ENCODE measurements around the gene ACTR1A.
"Not testable (repeated sequence)": the region's sequence is repeated elsewhere in the genome, so short reads cannot be mapped to it uniquely, and the experiment has no call there.

ACTR1A gene

GRCh38 chr10:102458656-102459055, 43.9 kb downstream of the ACTR1A start:
- Mint-ChIP-seq H3K9me3 (ENCODE audit: low read depth) (no peaks in the 10 kb centered on the region), H3K27ac (no peak overlapping the region), H3K36me3 (no peaks in the 10 kb centered on the region), H3K27me3 (no peaks in the 10 kb centered on the region), H3K4me3 (peak overlapping the region; percentile 9), H3K4me1 (ENCODE audit: low read depth) (peaks cover 32% of the 10 kb centered on the region)

- Mint-ChIP-seq H3K4me1 (ENCODE audit: low read depth) (peaks cover 32% of the 10 kb centered on the region), H3K36me3 (peaks cover 4% of the 10 kb centered on the region), H3K9me3 (ENCODE audit: low read depth) (no peaks in the 10 kb centered on the region), H3K27ac (peak overlapping the region; percentile 78), H3K27me3 (no peaks in the 10 kb centered on the region), H3K4me3 (no peak overlapping the region)
Measured at GRCh38 chr10:102457591-102458150, 44.8 kb downstream of the ACTR1A start.

GRCh38 chr10:102455893-102456471, 46.5 kb downstream of the ACTR1A start:
- no peaks in the 10 kb centered on the region for H3K27me3 Mint-ChIP-seq
- no peaks in the 10 kb centered on the region for H3K9me3 Mint-ChIP-seq (ENCODE audit: low read depth)
- H3K36me3 Mint-ChIP-seq: peaks cover 4% of the 10 kb centered on the region
- H3K4me1 Mint-ChIP-seq (ENCODE audit: low read depth): peaks cover 27% of the 10 kb centered on the region
- H3K27ac Mint-ChIP-seq: no peak overlapping the region
- no peak overlapping the region for H3K4me3 Mint-ChIP-seq

- H3K27ac Mint-ChIP-seq: peak overlapping the region; percentile 59
- H3K27me3 Mint-ChIP-seq; H3K4me3 Mint-ChIP-seq; H3K9me3 Mint-ChIP-seq (ENCODE audit: low read depth); H3K36me3 Mint-ChIP-seq: not testable (repeated sequence)
- H3K4me1 Mint-ChIP-seq (ENCODE audit: low read depth): peaks cover 22% of the 10 kb centered on the region
Measured at GRCh38 chr10:102454662-102455487, 47.6 kb downstream of the ACTR1A start.

- no peaks in the 10 kb centered on the region for H3K27me3 Mint-ChIP-seq
- peaks cover 4% of the 10 kb centered on the region for H3K36me3 Mint-ChIP-seq
- H3K4me3 Mint-ChIP-seq: peak overlapping the region; percentile 17
- peaks cover 31% of the 10 kb centered on the region for H3K4me1 Mint-ChIP-seq (ENCODE audit: low read depth)
- peak overlapping the region; percentile 91 for H3K27ac Mint-ChIP-seq
- no peaks in the 10 kb centered on the region for H3K9me3 Mint-ChIP-seq (ENCODE audit: low read depth)
Measured at GRCh38 chr10:102453502-102453901, 49.0 kb downstream of the ACTR1A start.

GRCh38 chr10:102452672-102453340, 49.7 kb downstream of the ACTR1A start:
- no peaks in the 10 kb centered on the region for H3K27me3 Mint-ChIP-seq
- peak overlapping the region; percentile 91 for H3K27ac Mint-ChIP-seq
- H3K9me3 Mint-ChIP-seq (ENCODE audit: low read depth): no peaks in the 10 kb centered on the region
- peak overlapping the region; percentile 90 for H3K4me3 Mint-ChIP-seq
- H3K4me1 Mint-ChIP-seq (ENCODE audit: low read depth): peaks cover 31% of the 10 kb centered on the region
- peaks cover 4% of the 10 kb centered on the region for H3K36me3 Mint-ChIP-seq

- Mint-ChIP-seq H3K4me3 (peak within 1 kb of the TSS; percentile 90), H3K4me1 (ENCODE audit: low read depth) (peaks cover 31% of the 10 kb centered on the region), H3K9me3 (ENCODE audit: low read depth) (no peaks in the 10 kb centered on the region), H3K27ac (peak within 1 kb of the TSS; percentile 87), H3K36me3 (peaks cover 4% of the 10 kb centered on the region), H3K27me3 (no peaks in the 10 kb centered on the region)
Measured at GRCh38 chr10:102451105-102451969, 51.2 kb downstream of the ACTR1A start, which contains the start of gene C10orf95. TSS of gene C10orf95 (minus strand) at chr10:102451543. CDS start at chr10:102451093, 450 bp downstream.

GRCh38 chr10:102450374-102451104, 52.0 kb downstream of the ACTR1A start:
- Mint-ChIP-seq H3K9me3 (ENCODE audit: low read depth) (no peaks in the 10 kb centered on the region), H3K4me3 (peak overlapping the region; percentile 93), H3K27ac (peak overlapping the region; percentile 96), H3K27me3 (no peaks in the 10 kb centered on the region), H3K4me1 (ENCODE audit: low read depth) (peaks cover 31% of the 10 kb centered on the region), H3K36me3 (peaks cover 4% of the 10 kb centered on the region)

- peaks cover 29% of the 10 kb centered on the region for H3K4me1 Mint-ChIP-seq (ENCODE audit: low read depth)
- H3K27ac Mint-ChIP-seq: peak overlapping the region; percentile 96
- no peaks in the 10 kb centered on the region for H3K27me3 Mint-ChIP-seq
- peaks cover 4% of the 10 kb centered on the region for H3K36me3 Mint-ChIP-seq
- H3K9me3 Mint-ChIP-seq (ENCODE audit: low read depth): no peaks in the 10 kb centered on the region
- H3K4me3 Mint-ChIP-seq: peak overlapping the region; percentile 93
Measured at GRCh38 chr10:102450124-102450373, 52.5 kb downstream of the ACTR1A start.

- Mint-ChIP-seq H3K36me3 (peaks cover 4% of the 10 kb centered on the region), H3K27me3 (no peaks in the 10 kb centered on the region), H3K27ac (peak overlapping the region; percentile 96), H3K9me3 (ENCODE audit: low read depth) (no peaks in the 10 kb centered on the region), H3K4me3 (peak overlapping the region; percentile 93), H3K4me1 (ENCODE audit: low read depth) (peaks cover 28% of the 10 kb centered on the region)
Measured at GRCh38 chr10:102449321-102450123, 53.0 kb downstream of the ACTR1A start.

- Mint-ChIP-seq H3K9me3 (ENCODE audit: low read depth) (no peaks in the 10 kb centered on the region), H3K36me3 (no peaks in the 10 kb centered on the region), H3K27ac (no peak overlapping the region), H3K4me1 (ENCODE audit: low read depth) (peaks cover 11% of the 10 kb centered on the region), H3K4me3 (no peak overlapping the region), H3K27me3 (no peaks in the 10 kb centered on the region)
Measured at GRCh38 chr10:102444851-102445250, 57.7 kb downstream of the ACTR1A start.

- no peaks in the 10 kb centered on the region for H3K27me3 Mint-ChIP-seq
- H3K9me3 Mint-ChIP-seq (ENCODE audit: low read depth): no peaks in the 10 kb centered on the region
- peak overlapping the region; percentile 83 for H3K27ac Mint-ChIP-seq
- H3K4me3 Mint-ChIP-seq: peak overlapping the region; percentile 57
- H3K4me1 Mint-ChIP-seq (ENCODE audit: low read depth): peaks cover 43% of the 10 kb centered on the region
- no peaks in the 10 kb centered on the region for H3K36me3 Mint-ChIP-seq
Measured at GRCh38 chr10:102438374-102438773, 64.1 kb downstream of the ACTR1A start.

- Mint-ChIP-seq H3K36me3 (no peaks in the 10 kb centered on the region), H3K27me3 (no peaks in the 10 kb centered on the region), H3K9me3 (ENCODE audit: low read depth) (no peaks in the 10 kb centered on the region), H3K4me1 (ENCODE audit: low read depth) (peaks cover 50% of the 10 kb centered on the region), H3K4me3 (peak overlapping the region; percentile 88), H3K27ac (peak overlapping the region; percentile 19)
Measured at GRCh38 chr10:102437515-102437914, 65.0 kb downstream of the ACTR1A start.

Data from activated naive CD8-positive, alpha-beta T cell (primary cell).